Measurements from ENCODE around the gene KRTAP4-11. TPM values are rescaled to one million over a fixed set of nuclear protein-coding genes. Genes with fewer than 3 reads are reported as not detected.

KRTAP4-11 gene
- total RNA-seq, 1 experiment from 2014 or later: not detected

GRCh38 chr17:41131979-41132378 is 13.8 kb upstream of the KRTAP4-11 start:
- Histone ChIP-seq H2BK120ac (ENCODE audit: low read depth, low read length, poor library complexity, severe bottlenecking) (no peak overlapping the region), H3T11ph (ENCODE audit: low read length) (no peak overlapping the region), H2BK20ac (ENCODE audit: low read depth, low read length, poor library complexity, severe bottlenecking) (no peak overlapping the region), H3K9ac (ENCODE audit: extremely low read depth, insufficient read length, low read length) (no peak overlapping the region), H3K4ac (ENCODE audit: low read depth, low read length) (no peak overlapping the region), H2BK5ac (ENCODE audit: insufficient read length, low read length) (no peak overlapping the region), H2BK15ac (ENCODE audit: low read depth, low read length) (no peak overlapping the region), H3K56ac (ENCODE audit: insufficient read length, low read depth, low read length) (no peak overlapping the region), H3K4me1 (ENCODE audit: insufficient read depth, low read length) (no peaks in the 10 kb centered on the region), H3K27ac (ENCODE audit: insufficient read length, low read depth, low read length) (no peak overlapping the region), H4K91ac (ENCODE audit: insufficient read length, low read depth, low read length) (no peak overlapping the region), H3K14ac (ENCODE audit: insufficient read depth, low read length) (no peak overlapping the region), H4K20me1 (ENCODE audit: control insufficient read depth, insufficient read depth, insufficient read length) (no peaks in the 10 kb centered on the region), H4K5ac (ENCODE audit: insufficient read length, low read depth, low read length) (no peak overlapping the region), H3K4me2 (ENCODE audit: insufficient read depth, insufficient read length, low read length) (no peak overlapping the region), H3K18ac (ENCODE audit: insufficient read length, low read depth, low read length) (no peak overlapping the region), H3K27me3 (ENCODE audit: insufficient read depth, low read length) (no peaks in the 10 kb centered on the region), H2BK12ac (ENCODE audit: insufficient read length, low read depth, low read length) (no peak overlapping the region), H2AK5ac (ENCODE audit: insufficient read length, low read length) (no peak overlapping the region), H3K9me3 (ENCODE audit: control insufficient read depth, low read depth, low read length) (no peaks in the 10 kb centered on the region), H4K8ac (replicated peaks; ENCODE audit: insufficient read length, low read depth, low read length) (no peak overlapping the region), H3K79me2 (ENCODE audit: insufficient read depth, low read length) (no peaks in the 10 kb centered on the region), H2AFZ (ENCODE audit: low read length) (no peak overlapping the region), H3K23ac (ENCODE audit: insufficient read length, low read depth, low read length) (no peak overlapping the region), H3K79me1 (ENCODE audit: insufficient read depth, low read depth, low read length, poor library complexity, severe bottlenecking) (no peaks in the 10 kb centered on the region), H3K23me2 (ENCODE audit: insufficient read length, low read depth, low read length, poor library complexity, severe bottlenecking) (no peaks in the 10 kb centered on the region)
- Mint-ChIP-seq H3K27me3 (ENCODE audit: low read depth) (no peaks in the 10 kb centered on the region), H3K4me3 (no peak overlapping the region), H3K36me3 (ENCODE audit: insufficient read depth in 1 of 3, low read depth in 3 of 3) (no peaks in the 10 kb centered on the region), H3K4me1 (no peaks in the 10 kb centered on the region), H3K9me3 (peaks cover 0 to 8% of the 10 kb centered on the region in 2 experiments; a peak in 2 of 5 replicates), H3K27ac (no peak overlapping the region)
- TF ChIP-seq, protein P1, sequence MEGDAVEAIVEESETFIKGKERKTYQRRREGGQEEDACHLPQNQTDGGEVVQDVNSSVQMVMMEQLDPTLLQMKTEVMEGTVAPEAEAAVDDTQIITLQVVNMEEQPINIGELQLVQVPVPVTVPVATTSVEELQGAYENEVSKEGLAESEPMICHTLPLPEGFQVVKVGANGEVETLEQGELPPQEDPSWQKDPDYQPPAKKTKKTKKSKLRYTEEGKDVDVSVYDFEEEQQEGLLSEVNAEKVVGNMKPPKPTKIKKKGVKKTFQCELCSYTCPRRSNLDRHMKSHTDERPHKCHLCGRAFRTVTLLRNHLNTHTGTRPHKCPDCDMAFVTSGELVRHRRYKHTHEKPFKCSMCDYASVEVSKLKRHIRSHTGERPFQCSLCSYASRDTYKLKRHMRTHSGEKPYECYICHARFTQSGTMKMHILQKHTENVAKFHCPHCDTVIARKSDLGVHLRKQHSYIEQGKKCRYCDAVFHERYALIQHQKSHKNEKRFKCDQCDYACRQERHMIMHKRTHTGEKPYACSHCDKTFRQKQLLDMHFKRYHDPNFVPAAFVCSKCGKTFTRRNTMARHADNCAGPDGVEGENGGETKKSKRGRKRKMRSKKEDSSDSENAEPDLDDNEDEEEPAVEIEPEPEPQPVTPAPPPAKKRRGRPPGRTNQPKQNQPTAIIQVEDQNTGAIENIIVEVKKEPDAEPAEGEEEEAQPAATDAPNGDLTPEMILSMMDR (conservative IDR thresholded peaks at IDR 0.05): no peak
- DNase-seq: no peak
- no CpG with 5 or more reads among the region's 3 CpGs for WGBS (ENCODE audit: extremely low coverage, insufficient read length, low lambda C conversion rate)

Measured in H9 (cell line).